ENCODE data around the gene CFAP57. TPM values are rescaled to one million over a fixed set of nuclear protein-coding genes. Genes with fewer than 3 reads are reported as not detected.

Gene CFAP57
- total RNA-seq, 2 experiments from 2014 or later: 0.09 TPM

- Mint-ChIP-seq H3K27me3 (peaks cover 66% of the 10 kb centered on the region), H3K27ac (no peak overlapping the region), H3K9me3 (ENCODE audit: low read depth) (no peaks in the 10 kb centered on the region), H3K36me3 (no peaks in the 10 kb centered on the region), H3K4me3 (no peak overlapping the region), H3K4me1 (peaks cover 7% of the 10 kb centered on the region)
- ATAC-seq (peak; percentile 42), DNase-seq (peak; percentile 58)
- CTCF ChIA-PET: no interaction called here
These were observed 24.4 kb upstream of the CFAP57 start for GRCh38 chr1:43147625-43148327.

GRCh38 chr1:43149889-43150288 lies 22.2 kb upstream of the CFAP57 start:
- no peak for DNase-seq
- Mint-ChIP-seq H3K9me3 (ENCODE audit: low read depth) (no peaks in the 10 kb centered on the region), H3K27ac (no peak overlapping the region), H3K27me3 (peaks cover 49% of the 10 kb centered on the region), H3K4me1 (peaks cover 7% of the 10 kb centered on the region), H3K36me3 (no peaks in the 10 kb centered on the region), H3K4me3 (no peak overlapping the region)
- ATAC-seq: no peak
- CTCF ChIA-PET: interaction anchor here (1.2 kb wide), 1 partner anchor 237 kb away, joined by 4 read pairs; no protein-coding TSS in a partner anchor

- no peak for DNase-seq
- Mint-ChIP-seq H3K9me3 (ENCODE audit: low read depth) (no peaks in the 10 kb centered on the region), H3K36me3 (no peaks in the 10 kb centered on the region), H3K27ac (no peak overlapping the region), H3K27me3 (peaks cover 26% of the 10 kb centered on the region), H3K4me1 (peaks cover 16% of the 10 kb centered on the region), H3K4me3 (no peak overlapping the region)
- CTCF ChIA-PET: interaction anchor here (1.0 kb wide), 1 partner anchor 41 kb away, joined by 3 read pairs; no protein-coding TSS in a partner anchor
- no peak for ATAC-seq
These were observed 19.3 kb upstream of the CFAP57 start for GRCh38 chr1:43152866-43153265.

- Mint-ChIP-seq H3K4me3 (no peak overlapping the region), H3K27ac (no peak overlapping the region), H3K27me3 (peaks cover 20% of the 10 kb centered on the region), H3K9me3 (ENCODE audit: low read depth) (no peaks in the 10 kb centered on the region), H3K4me1 (peaks cover 15% of the 10 kb centered on the region), H3K36me3 (no peaks in the 10 kb centered on the region)
- ATAC-seq (no peak), DNase-seq (no peak)
- CTCF ChIA-PET: interaction anchor here (1.0 kb wide), 1 partner anchor 41 kb away, joined by 3 read pairs; no protein-coding TSS in a partner anchor
These were observed 18.7 kb upstream of the CFAP57 start for GRCh38 chr1:43153443-43153842.

GRCh38 chr1:43156026-43156425 lies 16.1 kb upstream of the CFAP57 start:
- Mint-ChIP-seq H3K9me3 (ENCODE audit: low read depth) (no peaks in the 10 kb centered on the region), H3K27me3 (peaks cover 3% of the 10 kb centered on the region), H3K4me1 (peaks cover 12% of the 10 kb centered on the region), H3K27ac (no peak overlapping the region), H3K36me3 (no peaks in the 10 kb centered on the region), H3K4me3 (no peak overlapping the region)
- DNase-seq (no peak), ATAC-seq (no peak)
- CTCF ChIA-PET: no interaction called here

- CTCF ChIA-PET: no interaction called here
- H3K9me3 Mint-ChIP-seq (ENCODE audit: low read depth): no peaks in the 10 kb centered on the region
- ATAC-seq (no peak), DNase-seq (no peak)
- H3K4me1 Mint-ChIP-seq: peaks cover 6% of the 10 kb centered on the region
- no peak overlapping the region for H3K4me3 Mint-ChIP-seq
- H3K27me3 Mint-ChIP-seq: no peaks in the 10 kb centered on the region
- H3K27ac Mint-ChIP-seq: no peak overlapping the region
- H3K36me3 Mint-ChIP-seq: peaks cover 38% of the 10 kb centered on the region
These were observed 7.0 kb upstream of the CFAP57 start for GRCh38 chr1:43165162-43165561.

GRCh38 chr1:43165765-43166164 lies 6.4 kb upstream of the CFAP57 start:
- Mint-ChIP-seq H3K27me3 (no peaks in the 10 kb centered on the region), H3K4me1 (peaks cover 12% of the 10 kb centered on the region), H3K36me3 (peaks cover 43% of the 10 kb centered on the region), H3K4me3 (no peak overlapping the region), H3K9me3 (ENCODE audit: low read depth) (no peaks in the 10 kb centered on the region), H3K27ac (no peak overlapping the region)
- no peak for DNase-seq
- CTCF ChIA-PET: no interaction called here
- no peak for ATAC-seq

GRCh38 chr1:43171312-43171875 lies 736 bp upstream of the CFAP57 start:
- Mint-ChIP-seq H3K36me3 (peaks cover 30% of the 10 kb centered on the region), H3K4me1 (peaks cover 28% of the 10 kb centered on the region), H3K4me3 (peak overlapping the region; percentile 93), H3K27me3 (peaks cover 18% of the 10 kb centered on the region), H3K27ac (peak overlapping the region; percentile 90), H3K9me3 (ENCODE audit: low read depth) (no peaks in the 10 kb centered on the region)
- DNase-seq: no peak
- CTCF ChIA-PET: interaction anchor here (0.7 to 2.3 kb wide), 4 partner anchors 43 to 405 kb away, joined by 3 to 6 read pairs (median 3); partner anchors contain the start of genes C1orf50 and P3H1
- ATAC-seq: no peak

- CTCF ChIA-PET: interaction anchor here (1.5 kb wide), 1 partner anchor 406 kb away, joined by 3 read pairs; the partner anchor contains the start of genes C1orf50 and P3H1
- Mint-ChIP-seq H3K27ac (peak overlapping the region; percentile 90), H3K9me3 (ENCODE audit: low read depth) (no peaks in the 10 kb centered on the region), H3K4me3 (peak overlapping the region; percentile 93), H3K4me1 (peaks cover 28% of the 10 kb centered on the region), H3K36me3 (peaks cover 22% of the 10 kb centered on the region), H3K27me3 (peaks cover 28% of the 10 kb centered on the region)
- ATAC-seq (peak; percentile 77), DNase-seq (peak; percentile 90)
These were observed 420 bp downstream of the CFAP57 start for GRCh38 chr1:43172527-43172972.

- Mint-ChIP-seq H3K4me1 (peaks cover 25% of the 10 kb centered on the region), H3K4me3 (no peak overlapping the region), H3K36me3 (peaks cover 10% of the 10 kb centered on the region), H3K27me3 (peaks cover 30% of the 10 kb centered on the region), H3K27ac (no peak overlapping the region), H3K9me3 (ENCODE audit: low read depth) (no peaks in the 10 kb centered on the region)
- no peak for DNase-seq
- CTCF ChIA-PET: no interaction called here
- no peak for ATAC-seq
These were observed 2.7 kb downstream of the CFAP57 start for GRCh38 chr1:43174873-43175272.

GRCh38 chr1:43177691-43178090 lies 5.6 kb downstream of the CFAP57 start:
- DNase-seq (no peak), ATAC-seq (no peak)
- H3K4me3 Mint-ChIP-seq: no peak overlapping the region
- CTCF ChIA-PET: no interaction called here
- peaks cover 3% of the 10 kb centered on the region for H3K4me1 Mint-ChIP-seq
- peaks cover 30% of the 10 kb centered on the region for H3K27me3 Mint-ChIP-seq
- no peak overlapping the region for H3K27ac Mint-ChIP-seq
- no peaks in the 10 kb centered on the region for H3K36me3 Mint-ChIP-seq
- no peaks in the 10 kb centered on the region for H3K9me3 Mint-ChIP-seq (ENCODE audit: low read depth)

GRCh38 chr1:43184388-43184787 lies 12.3 kb downstream of the CFAP57 start:
- H3K36me3 Mint-ChIP-seq: no peaks in the 10 kb centered on the region
- H3K4me1 Mint-ChIP-seq: no peaks in the 10 kb centered on the region
- peaks cover 7% of the 10 kb centered on the region for H3K27me3 Mint-ChIP-seq
- DNase-seq (no peak), ATAC-seq (no peak)
- no peak overlapping the region for H3K4me3 Mint-ChIP-seq
- no peak overlapping the region for H3K27ac Mint-ChIP-seq
- CTCF ChIA-PET: no interaction called here
- H3K9me3 Mint-ChIP-seq (ENCODE audit: low read depth): peaks cover under 1% of the 10 kb centered on the region

- no peaks in the 10 kb centered on the region for H3K4me1 Mint-ChIP-seq
- CTCF ChIA-PET: no interaction called here
- peaks cover 11% of the 10 kb centered on the region for H3K27me3 Mint-ChIP-seq
- no peak for ATAC-seq
- no peak overlapping the region for H3K4me3 Mint-ChIP-seq
- no peak overlapping the region for H3K27ac Mint-ChIP-seq
- H3K9me3 Mint-ChIP-seq (ENCODE audit: low read depth): peaks cover 6% of the 10 kb centered on the region
- H3K36me3 Mint-ChIP-seq: no peaks in the 10 kb centered on the region
- DNase-seq: no peak
These were observed 12.9 kb downstream of the CFAP57 start for GRCh38 chr1:43184995-43185394.

- CTCF ChIA-PET: no interaction called here
These were observed 16.0 kb downstream of the CFAP57 start for GRCh38 chr1:43188106-43188505.

More at GRCh38 chr1:43188106-43188505, 16.0 kb downstream of the CFAP57 start:
- Mint-ChIP-seq H3K27me3 (peaks cover 11% of the 10 kb centered on the region), H3K27ac (no peak overlapping the region), H3K9me3 (ENCODE audit: low read depth) (peaks cover 14% of the 10 kb centered on the region), H3K4me3 (no peak overlapping the region), H3K36me3 (no peaks in the 10 kb centered on the region), H3K4me1 (no peaks in the 10 kb centered on the region)
- ATAC-seq: no peak
- no peak for DNase-seq
